ENCODE data around the gene ABCB10.

The ABCB10 gene

DNA sequence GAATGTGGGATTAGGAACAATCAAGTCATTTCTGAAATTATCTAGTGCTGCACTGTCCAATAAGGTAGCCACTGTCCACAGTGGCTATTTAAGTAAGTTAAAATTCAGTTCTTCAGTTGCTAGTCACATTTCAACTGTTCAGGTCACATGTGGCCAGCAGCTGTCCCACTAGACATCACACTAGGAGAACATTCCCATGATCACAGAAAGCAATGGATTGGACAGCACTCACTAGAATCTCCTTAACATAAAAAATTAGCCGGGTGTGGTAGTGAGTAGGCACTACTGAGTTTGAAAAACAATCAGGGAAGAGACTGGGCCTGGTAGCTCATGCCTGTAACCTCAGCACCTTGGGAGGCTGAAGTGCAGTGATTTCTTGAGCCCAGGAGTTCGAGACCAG lies 84.0 kb downstream of the ABCB10 start:
- DNase-seq (ENCODE audit: low spot score), result no peak

DNA sequence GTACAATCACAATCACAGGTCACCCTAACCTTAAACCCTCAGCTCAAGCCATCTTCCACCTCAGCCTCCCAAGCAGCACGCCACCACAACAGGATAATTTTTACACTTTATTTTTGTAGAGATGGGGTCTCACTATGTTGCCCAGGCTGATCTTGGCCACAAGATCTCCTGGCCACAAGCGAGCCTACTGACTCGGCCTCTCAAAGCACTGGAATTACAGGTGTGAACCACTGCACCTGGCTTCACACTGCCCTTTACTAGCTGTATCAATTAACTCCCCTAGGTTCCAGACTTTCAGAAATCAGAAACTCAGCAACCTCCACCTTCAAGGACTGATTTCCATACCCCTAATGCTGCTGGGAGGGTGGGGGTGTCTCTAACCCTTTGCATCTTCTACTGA lies 87.3 kb downstream of the ABCB10 start:
- no peak for DNase-seq (ENCODE audit: low spot score)

DNA sequence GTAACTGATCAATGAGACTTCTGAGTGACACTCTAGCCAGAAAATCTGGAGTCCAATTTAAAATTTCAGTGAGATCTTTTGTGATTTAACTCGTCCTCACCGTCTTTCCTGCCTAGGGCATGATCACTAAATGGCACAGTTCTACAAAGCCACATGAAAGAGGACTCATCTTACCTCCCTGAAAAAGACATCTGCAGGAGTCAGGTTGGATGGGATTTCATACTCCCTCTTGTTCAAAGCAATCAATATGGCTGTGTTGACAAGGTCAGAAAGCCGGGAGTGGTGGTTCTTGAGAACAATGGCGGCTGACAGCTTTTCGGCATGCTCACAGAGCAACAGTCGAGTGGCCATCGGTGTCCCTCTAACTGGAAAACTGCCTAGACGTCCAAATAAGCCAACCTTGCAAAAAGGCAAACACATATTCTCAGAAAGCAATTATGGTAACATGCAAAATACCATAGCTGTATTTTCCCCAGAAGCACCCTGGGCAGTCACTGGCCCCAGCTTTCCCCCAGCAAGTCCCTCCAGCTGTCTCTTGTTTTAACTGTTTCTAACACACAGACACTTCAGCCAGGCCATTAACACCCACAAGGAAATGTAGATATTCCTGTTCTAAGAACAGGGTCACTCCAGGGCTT lies 88.0 kb downstream of the ABCB10 start:
- DNase-seq (ENCODE audit: low spot score), result no peak

DNA sequence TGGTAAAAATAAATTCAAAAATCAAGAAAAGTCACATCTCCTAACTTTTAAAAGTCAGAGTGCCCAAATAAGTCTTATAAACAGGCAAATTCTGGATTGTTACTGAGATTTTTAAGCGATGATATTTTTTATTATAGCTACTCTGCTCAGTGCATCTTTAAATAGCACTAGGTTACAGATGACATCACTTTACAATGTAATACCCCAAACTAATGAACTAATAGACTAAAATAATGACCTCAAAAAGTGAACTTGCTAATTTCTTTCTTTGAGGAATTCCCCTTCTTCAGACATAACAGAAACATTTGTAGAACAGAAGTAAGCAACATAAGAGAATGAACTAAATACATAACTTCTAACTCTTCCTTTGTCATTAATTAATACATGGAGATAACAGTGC lies 91.6 kb downstream of the ABCB10 start:
- DNase-seq (ENCODE audit: low spot score), result no peak

Data from hematopoietic multipotent progenitor cell treated with erythropoietin and hydrocortisone succinate and interleukin-3 and kit ligand, for 17 days (in vitro differentiated cells).